Lung microvascular endothelial cell (primary cell): ENCODE results near the gene OPRM1. TPM values are rescaled to one million over a fixed set of nuclear protein-coding genes. Genes with fewer than 3 reads are reported as not detected.

Source experiments
- DNase-seq, 2 donors: peaks; one replicate each; pipeline versions ENCODE4 v3.0.0 to v3.0.0-alpha.2; 2010; ENCODE audit warnings: low read depth in 2 of 2
- total RNA-seq: library from RNA; depleted of rRNA; stranded (reverse); fragments of >200 nt; gene quantifications from 2 replicates; pipeline ENCODE4 v1.2.1, GENCODE V29; 2014

OPRM1 gene
- total RNA-seq, 1 donor from 2014 or later = not detected

DNA sequence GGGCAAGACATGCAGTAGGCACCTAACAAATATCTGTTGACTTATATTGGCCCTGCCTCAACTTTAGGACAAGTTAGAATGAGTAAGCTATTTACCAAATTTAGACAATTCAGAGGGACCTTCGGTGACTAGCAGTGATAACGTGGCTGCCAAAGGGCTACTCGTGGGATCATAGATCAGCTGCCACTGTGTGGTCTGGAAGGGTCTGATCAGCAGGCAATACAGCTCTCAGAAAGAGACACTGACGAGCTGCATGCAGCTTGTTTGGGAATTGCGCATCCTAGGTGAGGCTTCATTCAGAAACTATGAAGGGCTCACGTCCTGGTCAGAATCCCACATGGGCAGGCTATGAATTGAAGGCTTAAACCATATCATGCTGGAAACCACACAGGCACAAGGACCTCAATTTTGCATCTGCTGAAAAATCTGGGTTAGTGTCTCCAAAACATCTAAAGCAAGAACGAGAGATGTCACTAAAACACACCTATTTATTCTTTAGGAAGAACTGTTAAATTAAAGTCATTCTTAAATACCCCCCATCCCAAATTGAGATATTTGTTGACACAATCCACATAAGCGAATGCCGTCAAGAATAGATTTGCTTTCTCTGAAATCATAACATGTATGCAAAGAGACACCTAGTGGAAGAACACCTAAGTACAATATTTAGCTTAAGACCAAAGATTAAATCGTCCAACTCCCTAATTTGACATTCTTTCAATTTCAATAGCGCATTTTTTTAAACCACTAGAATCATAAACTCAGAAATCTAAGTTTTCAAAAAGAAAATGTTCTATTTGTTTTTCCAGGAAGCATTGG is 238.0 kb downstream of the OPRM1 start:
- peak; percentile 51 to 70 for DNase-seq

DNA sequence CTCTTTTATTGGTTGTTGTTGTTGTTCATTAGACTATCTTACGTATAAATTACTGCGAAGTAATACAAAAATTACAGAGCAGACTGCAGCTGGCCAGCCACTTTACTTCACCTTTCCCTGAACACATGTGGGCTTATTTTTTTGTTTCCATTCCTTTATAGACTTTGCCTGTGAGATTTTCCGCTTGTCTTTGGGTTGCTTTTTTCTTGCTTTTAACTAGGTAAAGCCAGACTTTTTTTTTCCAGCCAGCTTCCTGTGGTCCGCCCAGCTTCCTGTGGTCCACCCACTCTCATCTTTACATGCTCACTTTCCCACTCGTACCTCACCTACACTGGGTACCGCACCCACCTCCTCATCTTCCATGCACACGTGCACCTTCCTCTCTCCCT is 238.6 kb downstream of the OPRM1 start:
- DNase-seq = peak in 1 of 2 donors; percentile 20

DNA sequence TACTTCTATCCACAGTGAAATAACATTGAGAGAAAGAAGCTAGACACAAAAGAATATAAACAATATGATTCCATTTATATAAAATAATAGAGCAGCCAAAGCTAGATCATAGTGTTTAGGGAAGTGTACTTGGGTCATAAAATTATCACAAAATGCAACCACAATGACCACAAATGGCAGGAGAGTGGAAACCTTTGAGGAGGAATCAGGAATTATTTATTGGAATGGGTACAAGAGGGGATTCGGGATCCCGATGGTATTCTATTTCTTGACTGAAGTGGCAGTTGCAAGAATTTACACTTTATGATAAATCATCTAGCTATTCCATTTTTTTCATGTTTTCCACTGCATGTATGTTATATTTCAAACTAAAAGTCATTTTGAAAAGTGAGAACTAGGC is 241.5 kb downstream of the OPRM1 start:
- DNase-seq = no peak

DNA sequence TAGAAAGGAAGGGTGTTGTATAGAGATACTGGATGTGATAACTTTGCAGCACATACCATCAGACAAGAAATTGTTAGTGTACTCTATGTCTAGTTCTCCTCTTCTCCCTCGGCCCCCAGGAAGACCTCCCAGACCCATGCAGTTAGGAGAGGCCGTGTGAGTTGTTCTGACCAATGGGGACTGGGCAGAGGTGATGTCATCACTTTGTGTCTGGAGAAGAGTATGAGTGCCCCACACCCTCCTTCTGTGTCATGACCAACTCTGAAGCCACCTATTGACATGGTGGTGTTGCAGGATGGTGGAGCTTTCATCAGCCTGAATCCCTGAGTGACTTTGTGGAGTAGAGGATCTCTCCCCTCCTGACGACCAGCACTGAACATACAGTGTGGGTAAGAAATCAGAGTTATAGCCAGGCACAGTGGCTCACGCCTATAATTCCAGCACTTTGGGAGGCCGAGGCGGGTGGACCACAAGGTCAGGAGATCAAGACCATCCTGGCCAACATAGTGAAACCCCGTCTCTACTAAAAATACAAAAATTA is 245.3 kb downstream of the OPRM1 start:
- DNase-seq = no peak

DNA sequence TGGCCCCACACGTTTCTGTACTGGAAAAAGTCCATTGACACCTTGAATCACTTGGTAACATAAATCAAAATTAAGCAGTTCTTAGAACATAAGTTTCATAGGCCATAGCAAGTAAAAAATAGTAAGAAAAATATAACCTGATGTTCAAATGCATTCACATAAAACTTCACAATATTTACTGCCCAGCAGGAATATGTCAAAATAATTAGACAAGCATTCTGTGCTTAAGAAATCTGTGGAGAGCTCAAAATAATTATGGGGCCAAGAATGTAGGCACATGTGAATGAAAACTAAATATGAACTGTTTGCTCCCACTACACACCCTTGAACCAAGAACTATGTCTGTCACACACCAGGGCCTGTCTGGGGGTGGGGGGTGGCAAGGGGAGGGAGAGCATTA is 246.8 kb downstream of the OPRM1 start:
- DNase-seq = no peak

DNA sequence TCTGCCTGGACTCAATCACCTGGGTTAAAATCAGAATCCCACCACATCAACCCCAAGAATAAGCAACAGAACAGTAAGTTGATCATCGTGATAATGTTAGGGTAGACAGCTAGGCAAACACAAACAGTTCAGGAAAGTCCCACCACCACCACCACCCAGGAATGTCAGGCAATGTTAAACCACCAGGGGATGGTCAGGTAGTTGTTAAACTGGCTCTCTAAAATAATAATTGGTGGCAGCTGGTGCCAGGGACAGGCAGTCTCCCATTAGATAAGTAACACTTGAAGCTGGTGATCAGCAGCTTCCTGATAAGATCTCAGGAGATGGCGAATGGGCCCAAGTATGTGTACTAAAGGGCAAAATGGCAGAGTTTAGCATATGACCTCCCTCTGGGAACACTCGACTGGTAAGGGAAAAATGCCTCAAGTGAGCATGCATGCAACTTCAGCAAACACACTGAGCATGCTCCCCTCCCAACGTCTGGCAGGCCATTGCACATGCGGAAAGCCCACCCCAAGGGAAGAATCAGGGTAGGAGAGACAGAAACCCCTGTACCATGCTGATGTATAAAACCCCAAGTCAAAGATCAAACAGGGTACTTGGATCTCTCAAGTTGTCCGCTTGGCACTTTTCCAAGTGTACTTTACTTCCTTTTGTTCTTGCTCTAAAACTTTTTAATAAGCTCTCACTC is 250.9 kb downstream of the OPRM1 start:
- no peak for DNase-seq

DNA sequence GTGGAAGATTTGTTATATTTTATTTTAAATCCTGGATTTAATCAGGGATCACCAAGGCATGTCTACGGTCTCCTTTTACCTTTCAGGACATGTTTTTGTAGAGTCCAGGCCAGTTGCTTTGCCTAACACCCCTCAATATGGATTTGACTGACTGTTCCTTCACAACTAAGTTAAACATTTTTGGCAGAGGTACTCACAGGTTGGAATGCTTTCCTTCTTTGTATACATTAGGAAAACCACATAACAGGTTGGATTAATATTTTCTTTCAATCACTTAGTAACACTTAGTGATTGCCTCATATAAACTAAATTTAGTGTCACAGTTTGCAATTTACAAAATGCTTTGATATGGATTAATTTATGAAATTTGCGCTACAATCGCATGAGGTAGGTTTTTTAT is 253.0 kb downstream of the OPRM1 start:
- DNase-seq = no peak

DNA sequence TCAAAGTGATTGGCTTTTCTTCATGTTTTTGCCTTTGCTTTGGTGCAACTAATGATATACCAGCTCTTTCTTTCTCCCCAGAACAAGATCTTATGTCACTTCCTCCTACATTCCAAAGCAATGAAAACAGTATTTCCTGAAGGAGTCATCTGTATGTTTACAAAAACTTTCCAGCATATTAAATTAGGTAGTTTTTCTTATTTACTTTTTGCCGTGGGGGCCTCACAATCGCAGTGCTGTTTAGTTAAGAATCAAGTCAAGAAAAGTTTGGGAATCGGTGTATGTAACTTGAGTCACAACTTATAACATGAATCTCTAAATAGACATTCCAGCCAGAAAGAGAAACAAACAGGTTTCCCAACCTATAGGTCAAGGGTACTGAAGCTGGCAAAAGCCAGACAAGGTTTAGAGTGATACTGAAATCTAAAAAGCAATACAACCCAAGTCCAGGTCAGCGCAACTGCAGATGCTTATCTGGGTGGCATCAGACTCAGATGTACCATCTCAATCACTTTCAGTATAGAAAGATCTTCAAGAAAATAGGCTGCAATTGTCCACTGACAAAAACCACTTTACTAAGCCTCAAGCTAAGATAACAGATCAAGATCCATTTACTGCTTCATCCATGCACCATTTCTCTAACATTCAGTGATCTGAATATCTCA is 253.9 kb downstream of the OPRM1 start:
- DNase-seq = peak in 1 of 2 donors; percentile 90

DNA sequence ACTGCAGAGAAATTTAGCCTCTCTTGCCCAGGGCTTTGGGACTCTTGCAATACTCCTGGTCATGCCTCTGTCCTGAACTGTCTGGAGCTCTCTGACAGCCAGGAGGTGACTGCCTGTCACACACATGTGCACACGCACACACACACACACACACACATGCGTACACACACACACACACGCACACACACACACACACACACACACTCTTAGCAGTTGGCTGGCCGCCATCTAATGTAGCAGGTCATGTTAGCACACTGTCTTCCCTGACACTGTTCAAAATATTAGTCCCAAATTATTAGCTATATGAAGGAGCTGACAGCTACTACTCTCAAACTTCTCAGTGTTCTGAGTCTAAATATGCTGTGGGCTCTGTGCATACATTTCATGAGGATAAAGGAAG is 256.7 kb downstream of the OPRM1 start:
- DNase-seq = no peak
